HCT116 (cell line): ENCODE data around the gene PTCD1. TPM values are rescaled to one million over a fixed set of nuclear protein-coding genes. Genes with fewer than 3 reads are reported as not detected.

Experiments
- ATAC-seq: fragments of 200-7000 bp; cut with Tn5 transposase; 2 replicates; pipeline ENCODE4 v1.9.1; 2020; ENCODE audit warnings: mild to moderate bottlenecking, moderate library complexity
- BruUV-seq: library from RNA; stranded (reverse); fragments of 400-500 nt; replicated peaks from 2 replicates; lab custom pipeline; 2021; lab: Mats Ljungman, UMichigan
- CTCF ChIA-PET: fragments of 300-600 bp; sonication (Branson Sonifier 250); formaldehyde crosslinking; loops from one replicate; lab custom pipeline; 2021; ENCODE audit warnings: antibody characterized with exemption; lab: Charles Lee
- POLR2A ChIA-PET: fragments of 300-600, 350-600 bp; sonication (Branson Sonifier 250); formaldehyde crosslinking; loops from one replicate; lab custom pipeline; 2021; ENCODE audit warnings: antibody characterized with exemption; lab: Charles Lee
- RAD21 ChIA-PET, 2 experiments: fragments of 300-600 bp; sonication (Branson Sonifier 250); formaldehyde crosslinking; loops; one replicate each; lab custom pipeline; 2023; ENCODE audit warnings: low total read pairs in 2 of 2; ENCODE audit not compliant: uncharacterized antibody in 2 of 2, unreplicated experiment in 2 of 2, low non-redundant PET in 1 of 2; lab: Charles Lee
- DNase-seq: peaks from one replicate; pipeline ENCODE4 v3.0.0-alpha.2; 2010; ENCODE audit warnings: low read depth, low spot score
- H2AFZ ChIP-seq: fragments of 200-600 bp; shearing (Covaris generic), sonication (generic); 2 replicates; pipeline ENCODE4 v1.6.1; 2017; ENCODE audit warnings: low read depth, mixed run types, mixed read lengths, antibody characterized with exemption, low read length; ENCODE audit not compliant: poor library complexity, severe bottlenecking
- H3K27ac ChIP-seq: 2 replicates; pipeline ENCODE4 v1.5.1; 2012; ENCODE audit warnings: low read depth, low read length
- H3K27me3 ChIP-seq: fragments of 200-600 bp; sonication (generic); 2 replicates; pipeline ENCODE4 v1.6.1; 2016; ENCODE audit warnings: mixed run types, low read length, mixed read lengths; ENCODE audit not compliant: insufficient read depth
- H3K36me3 ChIP-seq, 2 experiments: fragments of 200-500 bp in 1 of 2; fragments of 200-600 bp in 1 of 2; sonication (Bioruptor generic) in 1 of 2; sonication (generic) in 1 of 2; 2 replicates each; pipeline versions ENCODE4 v1.5.1 to v1.6.1; 2014 to 2016; ENCODE audit warnings: low read length in 2 of 2, inconsistent platforms in 1 of 2, mixed read lengths in 1 of 2, mixed run types in 1 of 2; ENCODE audit not compliant: insufficient read depth in 2 of 2, control insufficient read depth in 1 of 2
- H3K4me1 ChIP-seq, 2 experiments: fragments of 200-600 bp in 1 of 2; sonication (generic) in 1 of 2; 2 replicates each; pipeline versions ENCODE4 v1.5.1 to v1.6.1; 2012 to 2017; ENCODE audit warnings: low read length in 2 of 2, inconsistent platforms in 1 of 2, mild to moderate bottlenecking in 1 of 2, mixed read lengths in 1 of 2, mixed run types in 1 of 2, moderate library complexity in 1 of 2; ENCODE audit not compliant: insufficient read depth in 2 of 2, control insufficient read depth in 1 of 2
- H3K4me2 ChIP-seq: fragments of 200-600 bp; sonication (generic); 2 replicates; pipeline ENCODE4 v1.6.1; 2017; ENCODE audit warnings: mixed run types, low read length, mixed read lengths
- H3K4me3 ChIP-seq, 2 experiments: fragments of 200-600 bp in 1 of 2; sonication (generic) in 1 of 2; replicated peaks in 1 of 2; 2 replicates each; pipeline ENCODE4 v1.5.1; 2011 to 2016; ENCODE audit warnings: low read length in 2 of 2, control low read depth in 1 of 2, low read depth in 1 of 2, mild to moderate bottlenecking in 1 of 2, mixed read lengths in 1 of 2, mixed run types in 1 of 2
- H3K79me2 ChIP-seq: fragments of 200-600 bp; sonication (generic); 2 replicates; pipeline ENCODE4 v1.6.1; 2017; ENCODE audit warnings: mild to moderate bottlenecking, mixed run types, low read length, moderate library complexity, mixed read lengths; ENCODE audit not compliant: insufficient read depth
- H3K9ac ChIP-seq: fragments of 200-600 bp; sonication (generic); 2 replicates; pipeline ENCODE4 v1.6.1; 2016; ENCODE audit warnings: low read length, mixed read lengths
- H3K9me2 ChIP-seq: fragments of 200-600 bp; sonication (generic), shearing (Covaris generic); 2 replicates; pipeline ENCODE4 v1.6.1; 2017; ENCODE audit warnings: mixed run types, mild to moderate bottlenecking, moderate library complexity; ENCODE audit not compliant: insufficient read depth
- H3K9me3 ChIP-seq, 2 experiments: fragments of 200-500 bp in 1 of 2; fragments of 200-600 bp in 1 of 2; sonication (Bioruptor generic) in 1 of 2; sonication (generic) in 1 of 2; 2 replicates each; pipeline ENCODE4 v1.6.1; 2014 to 2017; ENCODE audit warnings: low read length in 2 of 2, mixed read lengths in 2 of 2, inconsistent platforms in 1 of 2, low read depth in 1 of 2, mild to moderate bottlenecking in 1 of 2, mixed run types in 1 of 2, moderate library complexity in 1 of 2; ENCODE audit not compliant: control insufficient read depth in 1 of 2, insufficient read depth in 1 of 2
- H4K20me1 ChIP-seq: fragments of 200-600 bp; sonication (generic), shearing (Covaris generic); 2 replicates; pipeline ENCODE4 v1.6.1; 2017; ENCODE audit warnings: mixed run types, mild to moderate bottlenecking, moderate library complexity; ENCODE audit not compliant: insufficient read depth
- JUND ChIP-seq: IDR thresholded peaks from 2 replicates; pipeline ENCODE4 v1.6.1; 2012
- POLR2AphosphoS5 ChIP-seq: IDR thresholded peaks from 2 replicates; pipeline ENCODE4 v1.6.1; 2011; ENCODE audit warnings: mild to moderate bottlenecking, low read depth, low read length, moderate library complexity
- intact Hi-C: fragments of 100-400 bp; cut with micrococcal nuclease; formaldehyde crosslinking; loops from 2 replicates; pipeline ENCODE4 v1.10.0; 2022
- total RNA-seq: library from RNA; stranded (reverse); gene quantifications from one replicate; pipeline ENCODE4 v1.2.1, GENCODE V29; 2021; ENCODE audit not compliant: unreplicated experiment

The PTCD1 gene
- total RNA-seq, 1 experiment from 2014 or later: 9.2 TPM

DNA sequence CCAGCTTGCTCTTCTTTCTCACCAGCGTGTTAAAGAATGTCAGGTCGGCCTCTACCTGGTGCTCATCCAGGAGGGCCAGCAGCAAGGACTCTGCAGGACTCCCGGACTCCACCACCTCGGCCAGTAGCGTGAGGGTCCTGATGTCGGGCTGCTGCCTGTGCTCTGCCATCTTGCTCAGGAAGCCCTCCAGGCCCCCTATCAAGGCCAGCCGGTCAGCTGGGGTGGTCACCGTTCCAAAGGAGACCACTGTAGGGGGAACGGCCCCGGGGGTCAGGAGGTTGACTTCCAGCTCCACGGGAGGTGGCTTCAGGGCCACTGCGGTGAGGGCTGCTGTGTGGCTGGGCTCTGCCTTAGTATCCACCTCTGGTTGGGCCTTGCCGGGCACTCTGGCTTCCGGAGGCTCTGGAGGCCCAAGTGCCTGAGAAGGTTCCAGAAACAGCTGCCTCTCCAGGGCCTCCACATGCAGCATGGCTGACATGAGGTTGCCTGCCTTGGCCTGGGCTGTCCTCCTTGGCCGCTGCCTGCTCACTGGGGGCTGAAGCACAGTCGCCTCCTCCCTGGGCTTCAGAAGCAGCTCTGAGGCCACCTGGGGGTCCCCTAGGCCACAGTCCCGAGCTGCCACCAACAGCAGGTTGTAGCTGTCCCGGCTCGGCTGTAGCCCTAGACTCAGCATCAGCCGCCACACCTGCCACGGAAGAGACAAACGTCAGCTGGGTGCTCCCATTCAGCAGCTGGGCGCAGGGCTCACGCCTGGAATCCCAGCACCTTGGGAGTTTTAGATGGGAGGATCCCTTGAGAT lies 13.5 kb downstream of the PTCD1 start:
- Histone ChIP-seq H3K9me3 (no peaks in the 10 kb centered on the region), H3K9me2 (no peaks in the 10 kb centered on the region), H3K27ac (no peak overlapping the region), H3K4me1 (no peaks in the 10 kb centered on the region), H3K27me3 (no peaks in the 10 kb centered on the region), H3K9ac (no peak overlapping the region), H3K79me2 (peaks cover 2% of the 10 kb centered on the region; the same call in 1 of the 2 replicates), H4K20me1 (no peaks in the 10 kb centered on the region), H3K4me2 (no peak overlapping the region), H2AFZ (no peak overlapping the region), H3K36me3 (peaks cover 22 to 28% of the 10 kb centered on the region in 2 experiments; a peak in 3 of 4 replicates), H3K4me3 (no peak overlapping the region)
- POLR2A ChIA-PET: no interaction called here
- BruUV-seq: no TSS peak
- ATAC-seq: no peak; the same call in 1 of the 2 replicates
- no peak for TF ChIP-seq POLR2AphosphoS5
- DNase-seq: no peak
- RAD21 ChIA-PET: no interaction called here
- intact Hi-C loops: no loop called here
- CTCF ChIA-PET: no interaction called here

DNA sequence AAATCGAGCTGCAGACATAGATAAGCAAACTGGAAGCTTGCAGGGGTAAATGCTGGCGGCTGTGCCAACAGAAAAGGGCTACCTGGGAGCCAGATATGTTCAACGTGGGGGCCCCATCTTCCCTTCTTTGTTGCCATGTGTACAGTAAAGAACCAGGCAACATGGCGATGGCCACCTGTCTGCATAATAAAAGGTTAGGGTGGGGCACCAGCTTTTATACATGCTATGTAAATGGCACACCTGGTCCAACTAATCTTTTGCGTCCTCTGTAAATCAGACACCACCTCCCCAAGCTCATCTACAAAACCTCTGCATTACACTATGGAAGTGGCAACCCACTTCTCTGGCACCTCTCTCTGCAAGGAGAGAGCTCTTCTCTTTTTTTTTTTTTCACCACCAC lies 16.0 kb downstream of the PTCD1 start:
- Histone ChIP-seq H3K4me3 (no peak overlapping the region), H3K9me2 (no peaks in the 10 kb centered on the region), H3K4me2 (no peak overlapping the region), H3K9ac (no peak overlapping the region), H3K36me3 (peaks cover 22 to 41% of the 10 kb centered on the region in 2 experiments; a peak in 3 of 4 replicates), H2AFZ (no peak overlapping the region), H3K4me1 (no peaks in the 10 kb centered on the region), H3K9me3 (no peaks in the 10 kb centered on the region), H4K20me1 (no peaks in the 10 kb centered on the region), H3K27ac (no peak overlapping the region; the same call in 1 of the 2 replicates), H3K79me2 (peaks cover 14% of the 10 kb centered on the region; the same call in 1 of the 2 replicates), H3K27me3 (no peaks in the 10 kb centered on the region)
- CTCF ChIA-PET: no interaction called here
- RAD21 ChIA-PET: no interaction called here
- no peak for TF ChIP-seq JUND
- no peak for ATAC-seq
- intact Hi-C loops: no loop called here
- POLR2A ChIA-PET: interaction anchor here (0.9 to 1.7 kb wide), 2 partner anchors 9 to 14 kb away, joined by 3 to 4 read pairs; partner anchors contain the start of genes BUD31 and PDAP1
- BruUV-seq: no TSS peak
- DNase-seq: no peak
